HepG2 (cell line): ENCODE results near the gene CHST10. TPM values are rescaled to one million over a fixed set of nuclear protein-coding genes. Genes with fewer than 3 reads are reported as not detected.

Source experiments
- BCL3 ChIP-seq: sonication (generic); formaldehyde crosslinking; IDR thresholded peaks from 2 replicates; pipeline ENCODE4 v1.5.1; 2020; ENCODE audit warnings: mild to moderate bottlenecking, missing genetic modification reagents, moderate library complexity
- CEBPG ChIP-seq: IDR thresholded peaks from 2 replicates; pipeline ENCODE4 v1.6.1; 2016
- MXD4 ChIP-seq: IDR thresholded peaks from 2 replicates; pipeline ENCODE4 v1.6.1; 2016; ENCODE audit warnings: mild to moderate bottlenecking, missing biosample characterization, missing genetic modification reagents
- NFKB2 ChIP-seq: sonication (generic); formaldehyde crosslinking; IDR thresholded peaks from 2 replicates; pipeline ENCODE4 v1.4.0; 2020; ENCODE audit warnings: missing genetic modification reagents, borderline replicate concordance
- PHB2 ChIP-seq: fragments of 450-650 bp; IDR thresholded peaks from 2 replicates; pipeline ENCODE4 v1.6.1; 2018; ENCODE audit not compliant: partially characterized antibody
- SAFB2 ChIP-seq: sonication (generic); formaldehyde crosslinking; IDR thresholded peaks from 2 replicates; pipeline ENCODE4 v1.5.1; 2020; ENCODE audit warnings: missing genetic modification reagents, low read depth, mild to moderate bottlenecking, borderline replicate concordance
- SRY ChIP-seq: sonication (generic); formaldehyde crosslinking; IDR thresholded peaks from 2 replicates; pipeline ENCODE4 v1.8.0; 2022; ENCODE audit warnings: mild to moderate bottlenecking, missing genetic modification reagents
- TBX2 ChIP-seq: sonication (generic); formaldehyde crosslinking; IDR thresholded peaks from 2 replicates; pipeline ENCODE4 v1.5.0; 2020; ENCODE audit warnings: missing genetic modification reagents, mild to moderate bottlenecking, borderline replicate concordance
- UBTF ChIP-seq: sonication (generic); formaldehyde crosslinking; IDR thresholded peaks from 2 replicates; pipeline ENCODE4 v1.4.0; 2020; ENCODE audit warnings: mild to moderate bottlenecking, missing genetic modification reagents
- ZNF121 ChIP-seq: sonication (generic); formaldehyde crosslinking; IDR thresholded peaks from 2 replicates; pipeline ENCODE4 v1.5.0; 2020; ENCODE audit warnings: mild to moderate bottlenecking, missing genetic modification reagents
- ZNF333 ChIP-seq: sonication (generic); formaldehyde crosslinking; IDR thresholded peaks from 2 replicates; pipeline ENCODE4 v1.4.0; 2020; ENCODE audit warnings: mild to moderate bottlenecking, missing genetic modification reagents, borderline replicate concordance
- ZNF543 ChIP-seq: sonication (generic); formaldehyde crosslinking; IDR thresholded peaks from 2 replicates; pipeline ENCODE4 v1.4.0; 2020; ENCODE audit warnings: mild to moderate bottlenecking, missing genetic modification reagents
- polyA plus RNA-seq, 8 experiments: library from polyadenylated mRNA; depleted of rRNA in 3 of 8; stranded (reverse) in 7 of 8; unstranded in 1 of 8; fragments of >200 nt; fragmentation: Illumina TruSeq in 4 of 8; extraction: Trizol in 4 of 8; gene quantifications; 2 replicates each; pipeline versions ENCODE4 v1.2.1 to v1.2.3, GENCODE V29; 2011 to 2016; ENCODE audit warnings: low read depth in 4 of 8, missing spikeins in 1 of 8, mixed read lengths in 1 of 8; ENCODE audit not compliant: insufficient read depth in 1 of 8
- total RNA-seq, 5 experiments: library from RNA; depleted of rRNA; stranded (reverse); fragments of >200 nt; fragmentation: Illumina TruSeq; extraction: Trizol; gene quantifications; 2 replicates each; pipeline ENCODE4 v1.2.3, GENCODE V29; 2016; ENCODE audit warnings: low read depth in 1 of 5
- TF ChIP-seq, protein P1 (sequence below): sonication (generic); formaldehyde crosslinking; IDR thresholded peaks from 2 replicates; pipeline ENCODE4 v1.4.0; 2020; ENCODE audit warnings: missing genetic modification reagents
- TF ChIP-seq, protein P2 (sequence below): sonication (generic); formaldehyde crosslinking; conservative IDR thresholded peaks from 2 replicates; pipeline ENCODE4 v1.4.0; 2020; ENCODE audit warnings: missing genetic modification reagents
- TF ChIP-seq, protein P3 (sequence below): sonication (generic); formaldehyde crosslinking; IDR thresholded peaks from 2 replicates; pipeline ENCODE4 v1.5.1; 2020; ENCODE audit warnings: missing genetic modification reagents, mild to moderate bottlenecking, borderline replicate concordance
- TF ChIP-seq, protein P4 (sequence below): sonication (generic); formaldehyde crosslinking; IDR thresholded peaks from 2 replicates; pipeline ENCODE4 v1.5.0; 2020; ENCODE audit warnings: missing genetic modification reagents

CHST10 gene
- total and polyA plus RNA-seq, 2 of the 13 experiments (the other 11 are each of a cell fraction or from before 2014, with no cell fraction given), result 10.5 to 14.2 TPM

- no peak for TF ChIP-seq PHB2
- TF ChIP-seq ZNF333, result peak; percentile 26; the same call in 1 of the 2 replicates
- TF ChIP-seq ZNF121, result peak; percentile 33; the same call in 1 of the 2 replicates
- TF ChIP-seq CEBPG, result peak; percentile 70
- TF ChIP-seq, protein P1, sequence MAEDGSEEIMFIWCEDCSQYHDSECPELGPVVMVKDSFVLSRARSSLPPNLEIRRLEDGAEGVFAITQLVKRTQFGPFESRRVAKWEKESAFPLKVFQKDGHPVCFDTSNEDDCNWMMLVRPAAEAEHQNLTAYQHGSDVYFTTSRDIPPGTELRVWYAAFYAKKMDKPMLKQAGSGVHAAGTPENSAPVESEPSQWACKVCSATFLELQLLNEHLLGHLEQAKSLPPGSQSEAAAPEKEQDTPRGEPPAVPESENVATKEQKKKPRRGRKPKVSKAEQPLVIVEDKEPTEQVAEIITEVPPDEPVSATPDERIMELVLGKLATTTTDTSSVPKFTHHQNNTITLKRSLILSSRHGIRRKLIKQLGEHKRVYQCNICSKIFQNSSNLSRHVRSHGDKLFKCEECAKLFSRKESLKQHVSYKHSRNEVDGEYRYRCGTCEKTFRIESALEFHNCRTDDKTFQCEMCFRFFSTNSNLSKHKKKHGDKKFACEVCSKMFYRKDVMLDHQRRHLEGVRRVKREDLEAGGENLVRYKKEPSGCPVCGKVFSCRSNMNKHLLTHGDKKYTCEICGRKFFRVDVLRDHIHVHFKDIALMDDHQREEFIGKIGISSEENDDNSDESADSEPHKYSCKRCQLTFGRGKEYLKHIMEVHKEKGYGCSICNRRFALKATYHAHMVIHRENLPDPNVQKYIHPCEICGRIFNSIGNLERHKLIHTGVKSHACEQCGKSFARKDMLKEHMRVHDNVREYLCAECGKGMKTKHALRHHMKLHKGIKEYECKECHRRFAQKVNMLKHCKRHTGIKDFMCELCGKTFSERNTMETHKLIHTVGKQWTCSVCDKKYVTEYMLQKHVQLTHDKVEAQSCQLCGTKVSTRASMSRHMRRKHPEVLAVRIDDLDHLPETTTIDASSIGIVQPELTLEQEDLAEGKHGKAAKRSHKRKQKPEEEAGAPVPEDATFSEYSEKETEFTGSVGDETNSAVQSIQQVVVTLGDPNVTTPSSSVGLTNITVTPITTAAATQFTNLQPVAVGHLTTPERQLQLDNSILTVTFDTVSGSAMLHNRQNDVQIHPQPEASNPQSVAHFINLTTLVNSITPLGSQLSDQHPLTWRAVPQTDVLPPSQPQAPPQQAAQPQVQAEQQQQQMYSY (CRISPR knock-in tag), result no peak; the same call in 1 of the 2 replicates
- peak; percentile 71; the same call in 1 of the 2 replicates for TF ChIP-seq TBX2 (CRISPR knock-in tag)
- TF ChIP-seq, protein P2, sequence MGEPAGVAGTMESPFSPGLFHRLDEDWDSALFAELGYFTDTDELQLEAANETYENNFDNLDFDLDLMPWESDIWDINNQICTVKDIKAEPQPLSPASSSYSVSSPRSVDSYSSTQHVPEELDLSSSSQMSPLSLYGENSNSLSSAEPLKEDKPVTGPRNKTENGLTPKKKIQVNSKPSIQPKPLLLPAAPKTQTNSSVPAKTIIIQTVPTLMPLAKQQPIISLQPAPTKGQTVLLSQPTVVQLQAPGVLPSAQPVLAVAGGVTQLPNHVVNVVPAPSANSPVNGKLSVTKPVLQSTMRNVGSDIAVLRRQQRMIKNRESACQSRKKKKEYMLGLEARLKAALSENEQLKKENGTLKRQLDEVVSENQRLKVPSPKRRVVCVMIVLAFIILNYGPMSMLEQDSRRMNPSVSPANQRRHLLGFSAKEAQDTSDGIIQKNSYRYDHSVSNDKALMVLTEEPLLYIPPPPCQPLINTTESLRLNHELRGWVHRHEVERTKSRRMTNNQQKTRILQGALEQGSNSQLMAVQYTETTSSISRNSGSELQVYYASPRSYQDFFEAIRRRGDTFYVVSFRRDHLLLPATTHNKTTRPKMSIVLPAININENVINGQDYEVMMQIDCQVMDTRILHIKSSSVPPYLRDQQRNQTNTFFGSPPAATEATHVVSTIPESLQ (CRISPR knock-in tag), result no peak
- peak; percentile 76 for TF ChIP-seq NFKB2 (CRISPR knock-in tag)
- peak; percentile 85 for TF ChIP-seq UBTF (CRISPR knock-in tag)
- no peak for TF ChIP-seq BCL3
- TF ChIP-seq SAFB2 (CRISPR knock-in tag), result 0 out of 2 replicates have a peak, but pooled peaks have one; percentile 36
- TF ChIP-seq, protein P3, sequence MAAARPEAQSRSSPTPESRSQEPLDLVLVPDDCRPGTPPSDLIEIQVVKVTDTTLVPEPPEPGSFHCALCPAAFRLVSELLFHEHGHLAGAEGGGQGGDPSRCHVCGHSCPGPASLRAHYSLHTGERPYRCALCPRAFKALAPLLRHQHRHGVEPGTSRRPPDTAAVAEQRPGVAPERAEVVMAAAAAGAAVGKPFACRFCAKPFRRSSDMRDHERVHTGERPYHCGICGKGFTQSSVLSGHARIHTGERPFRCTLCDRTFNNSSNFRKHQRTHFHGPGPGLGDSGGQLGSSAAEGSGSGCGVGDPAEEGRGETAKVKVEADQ (CRISPR knock-in tag), result no peak
- TF ChIP-seq ZNF543 (CRISPR knock-in tag), result no peak
- peak; percentile 45; the same call in 1 of the 2 replicates for TF ChIP-seq SRY (CRISPR knock-in tag)
- TF ChIP-seq, protein P4, sequence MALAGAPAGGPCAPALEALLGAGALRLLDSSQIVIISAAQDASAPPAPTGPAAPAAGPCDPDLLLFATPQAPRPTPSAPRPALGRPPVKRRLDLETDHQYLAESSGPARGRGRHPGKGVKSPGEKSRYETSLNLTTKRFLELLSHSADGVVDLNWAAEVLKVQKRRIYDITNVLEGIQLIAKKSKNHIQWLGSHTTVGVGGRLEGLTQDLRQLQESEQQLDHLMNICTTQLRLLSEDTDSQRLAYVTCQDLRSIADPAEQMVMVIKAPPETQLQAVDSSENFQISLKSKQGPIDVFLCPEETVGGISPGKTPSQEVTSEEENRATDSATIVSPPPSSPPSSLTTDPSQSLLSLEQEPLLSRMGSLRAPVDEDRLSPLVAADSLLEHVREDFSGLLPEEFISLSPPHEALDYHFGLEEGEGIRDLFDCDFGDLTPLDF (CRISPR knock-in tag), result no peak; the same call in 1 of the 2 replicates
- TF ChIP-seq MXD4, result peak; percentile 51; the same call in 1 of the 2 replicates
These were observed at the start of gene CHST10 (continued) for GRCh38 chr2:100416935-100417710.
